Measurements from ENCODE around the gene PPIB.
A peak's percentile ranks its signal among the peaks of the same experiment; 100 is the strongest.
"Not testable (repeated sequence)": the region's sequence is repeated elsewhere in the genome, so short reads cannot be mapped to it uniquely, and the experiment has no call there.

PPIB gene

GRCh38 chr15:64120322-64120721 is 42.5 kb downstream of the PPIB start:
- CTCF ChIA-PET, result interaction anchor here (1.6 to 3.3 kb wide), 3 partner anchors 10 to 20 kb away, joined by 4 to 12 read pairs (median 8); no protein-coding TSS in a partner anchor
- POLR2A ChIA-PET; H3K27me3 ChIP-seq (replicated peaks in 2 of 5; ENCODE audit: control insufficient read depth in 4 of 5, insufficient read depth in 5 of 5, low read length in 4 of 5); H3K27ac ChIP-seq (ENCODE audit: insufficient read depth in 1 of 2, low read depth in 1 of 2, low read length in 2 of 2, poor library complexity in 1 of 2, severe bottlenecking in 2 of 2); H3K4me1 ChIP-seq (ENCODE audit: control extremely low read depth in 1 of 4, control insufficient read depth in 4 of 4, insufficient read depth in 4 of 4, low read length in 3 of 4); H3K9me3 ChIP-seq (ENCODE audit: control extremely low read depth in 1 of 5, control insufficient read depth in 4 of 5, insufficient read depth in 2 of 5, low read depth in 1 of 5, low read length in 4 of 5); DNase-seq; H3K4me3 ChIP-seq (ENCODE audit: control insufficient read depth in 1 of 7, extremely low read depth in 1 of 7, insufficient read depth in 4 of 7, low read depth in 2 of 7, low read length in 6 of 7): not testable (repeated sequence)
- peaks cover 29 to 90% (median 62%) of the 10 kb centered on the region in 4 experiments for H3K36me3 ChIP-seq (ENCODE audit: control insufficient read depth in 4 of 4, insufficient read depth in 4 of 4, low read length in 3 of 4)
- 100% methylated on average over 1 of the region's 2 CpGs for whole genome bisulfite sequencing (ENCODE audit: insufficient coverage)

GRCh38 chr15:64117759-64118487 is 44.9 kb downstream of the PPIB start:
- H3K27ac ChIP-seq (ENCODE audit: insufficient read depth in 1 of 2, low read depth in 1 of 2, low read length in 2 of 2, poor library complexity in 1 of 2, severe bottlenecking in 2 of 2), result no peak overlapping the region
- no peaks in the 10 kb centered on the region for H3K4me1 ChIP-seq (ENCODE audit: control extremely low read depth in 1 of 4, control insufficient read depth in 4 of 4, insufficient read depth in 4 of 4, low read length in 3 of 4)
- POLR2A ChIA-PET, result interaction anchor here (0.6 kb wide), 1 partner anchor 9 kb away, joined by 6 read pairs; no protein-coding TSS in a partner anchor
- CTCF ChIA-PET, result interaction anchor here (1.9 kb wide), 1 partner anchor 19 kb away, joined by 7 read pairs; no protein-coding TSS in a partner anchor
- WGBS (ENCODE audit: insufficient coverage), result 98% methylated on average over 4 of the region's 5 CpGs
- no peak overlapping the region for H3K4me3 ChIP-seq (ENCODE audit: control insufficient read depth in 1 of 7, extremely low read depth in 1 of 7, insufficient read depth in 4 of 7, low read depth in 2 of 7, low read length in 6 of 7)
- H3K27me3 ChIP-seq (replicated peaks in 2 of 5; ENCODE audit: control insufficient read depth in 4 of 5, insufficient read depth in 5 of 5, low read length in 4 of 5), result no peaks in the 10 kb centered on the region
- H3K9me3 ChIP-seq (ENCODE audit: control extremely low read depth in 1 of 5, control insufficient read depth in 4 of 5, insufficient read depth in 2 of 5, low read depth in 1 of 5, low read length in 4 of 5), result no peaks in the 10 kb centered on the region
- peaks cover 28 to 97% (median 60%) of the 10 kb centered on the region in 4 experiments for H3K36me3 ChIP-seq (ENCODE audit: control insufficient read depth in 4 of 4, insufficient read depth in 4 of 4, low read length in 3 of 4)
- no peak for DNase-seq

GRCh38 chr15:64112904-64113303 is 49.9 kb downstream of the PPIB start:
- DNase-seq, result no peak
- no peaks in the 10 kb centered on the region for H3K27me3 ChIP-seq (replicated peaks in 2 of 5; ENCODE audit: control insufficient read depth in 4 of 5, insufficient read depth in 5 of 5, low read length in 4 of 5)
- ChIA-PET CTCF (no interaction called here), POLR2A (no interaction called here)
- WGBS (ENCODE audit: insufficient coverage), result 100% methylated on average over 1 of the region's 1 CpG
- H3K27ac ChIP-seq (ENCODE audit: insufficient read depth in 1 of 2, low read depth in 1 of 2, low read length in 2 of 2, poor library complexity in 1 of 2, severe bottlenecking in 2 of 2), result no peak overlapping the region
- peaks cover 11 to 56% (median 32%) of the 10 kb centered on the region in 4 experiments for H3K36me3 ChIP-seq (ENCODE audit: control insufficient read depth in 4 of 4, insufficient read depth in 4 of 4, low read length in 3 of 4)
- no peak overlapping the region for H3K4me3 ChIP-seq (ENCODE audit: control insufficient read depth in 1 of 7, extremely low read depth in 1 of 7, insufficient read depth in 4 of 7, low read depth in 2 of 7, low read length in 6 of 7)
- no peaks in the 10 kb centered on the region for H3K4me1 ChIP-seq (ENCODE audit: control extremely low read depth in 1 of 4, control insufficient read depth in 4 of 4, insufficient read depth in 4 of 4, low read length in 3 of 4)
- H3K9me3 ChIP-seq (ENCODE audit: control extremely low read depth in 1 of 5, control insufficient read depth in 4 of 5, insufficient read depth in 2 of 5, low read depth in 1 of 5, low read length in 4 of 5), result no peaks in the 10 kb centered on the region

- no peaks in the 10 kb centered on the region for H3K4me1 ChIP-seq (ENCODE audit: control extremely low read depth in 1 of 4, control insufficient read depth in 4 of 4, insufficient read depth in 4 of 4, low read length in 3 of 4)
- ChIA-PET POLR2A (no interaction called here), CTCF (interaction anchor here (2.2 kb wide), 1 partner anchor 10 kb away, joined by 8 read pairs; no protein-coding TSS in a partner anchor)
- WGBS (ENCODE audit: insufficient coverage), result 83% methylated on average over 2 of the region's 4 CpGs
- DNase-seq, result no peak
- no peaks in the 10 kb centered on the region for H3K27me3 ChIP-seq (replicated peaks in 2 of 5; ENCODE audit: control insufficient read depth in 4 of 5, insufficient read depth in 5 of 5, low read length in 4 of 5)
- no peak overlapping the region for H3K4me3 ChIP-seq (ENCODE audit: control insufficient read depth in 1 of 7, extremely low read depth in 1 of 7, insufficient read depth in 4 of 7, low read depth in 2 of 7, low read length in 6 of 7)
- H3K9me3 ChIP-seq (ENCODE audit: control extremely low read depth in 1 of 5, control insufficient read depth in 4 of 5, insufficient read depth in 2 of 5, low read depth in 1 of 5, low read length in 4 of 5), result no peaks in the 10 kb centered on the region
- no peak overlapping the region for H3K27ac ChIP-seq (ENCODE audit: insufficient read depth in 1 of 2, low read depth in 1 of 2, low read length in 2 of 2, poor library complexity in 1 of 2, severe bottlenecking in 2 of 2)
- peaks cover 11 to 49% (median 29%) of the 10 kb centered on the region in 4 experiments for H3K36me3 ChIP-seq (ENCODE audit: control insufficient read depth in 4 of 4, insufficient read depth in 4 of 4, low read length in 3 of 4)
Observed at GRCh38 chr15:64112073-64112772, 50.6 kb downstream of the PPIB start.

GRCh38 chr15:64111679-64112050 is 51.2 kb downstream of the PPIB start:
- DNase-seq, result no peak
- no peaks in the 10 kb centered on the region for H3K9me3 ChIP-seq (ENCODE audit: control extremely low read depth in 1 of 5, control insufficient read depth in 4 of 5, insufficient read depth in 2 of 5, low read depth in 1 of 5, low read length in 4 of 5)
- CTCF ChIA-PET, result interaction anchor here (1.0 to 2.2 kb wide), 3 partner anchors 10 to 17 kb away, joined by 3 to 8 read pairs (median 5); partner anchors contain the start of gene SNX1
- H3K4me1 ChIP-seq (ENCODE audit: control extremely low read depth in 1 of 4, control insufficient read depth in 4 of 4, insufficient read depth in 4 of 4, low read length in 3 of 4), result no peaks in the 10 kb centered on the region
- POLR2A ChIA-PET, result no interaction called here
- H3K27ac ChIP-seq (ENCODE audit: insufficient read depth in 1 of 2, low read depth in 1 of 2, low read length in 2 of 2, poor library complexity in 1 of 2, severe bottlenecking in 2 of 2), result no peak overlapping the region
- no peak overlapping the region for H3K4me3 ChIP-seq (ENCODE audit: control insufficient read depth in 1 of 7, extremely low read depth in 1 of 7, insufficient read depth in 4 of 7, low read depth in 2 of 7, low read length in 6 of 7)
- no peaks in the 10 kb centered on the region for H3K27me3 ChIP-seq (replicated peaks in 2 of 5; ENCODE audit: control insufficient read depth in 4 of 5, insufficient read depth in 5 of 5, low read length in 4 of 5)
- WGBS (ENCODE audit: insufficient coverage), result 100% methylated on average over 3 of the region's 3 CpGs
- H3K36me3 ChIP-seq (ENCODE audit: control insufficient read depth in 4 of 4, insufficient read depth in 4 of 4, low read length in 3 of 4), result peaks cover 7 to 44% (median 25%) of the 10 kb centered on the region in 4 experiments

- Histone ChIP-seq H3K9me3 (ENCODE audit: control extremely low read depth in 1 of 5, control insufficient read depth in 4 of 5, insufficient read depth in 2 of 5, low read depth in 1 of 5, low read length in 4 of 5) (no peaks in the 10 kb centered on the region), H3K36me3 (ENCODE audit: control insufficient read depth in 4 of 4, insufficient read depth in 4 of 4, low read length in 3 of 4) (peaks cover 7 to 39% (median 22%) of the 10 kb centered on the region in 4 experiments), H3K27me3 (replicated peaks in 2 of 5; ENCODE audit: control insufficient read depth in 4 of 5, insufficient read depth in 5 of 5, low read length in 4 of 5) (no peaks in the 10 kb centered on the region), H3K27ac (ENCODE audit: insufficient read depth in 1 of 2, low read depth in 1 of 2, low read length in 2 of 2, poor library complexity in 1 of 2, severe bottlenecking in 2 of 2) (no peak overlapping the region), H3K4me1 (ENCODE audit: control extremely low read depth in 1 of 4, control insufficient read depth in 4 of 4, insufficient read depth in 4 of 4, low read length in 3 of 4) (no peaks in the 10 kb centered on the region), H3K4me3 (ENCODE audit: control insufficient read depth in 1 of 7, extremely low read depth in 1 of 7, insufficient read depth in 4 of 7, low read depth in 2 of 7, low read length in 6 of 7) (no peak overlapping the region)
- 57% methylated on average over 2 of the region's 3 CpGs for WGBS (ENCODE audit: insufficient coverage)
- ChIA-PET POLR2A (no interaction called here), CTCF (interaction anchor here (0.9 to 2.2 kb wide), 4 partner anchors 11 to 440 kb away, joined by 3 to 8 read pairs (median 4); partner anchors contain the start of gene SNX1)
- peak in 1 of 3 donors; percentile 8 for DNase-seq
Observed at GRCh38 chr15:64110950-64111678, 51.7 kb downstream of the PPIB start.

All from common myeloid progenitor, CD34-positive (primary cell).